Stimulated activated CD8-positive, alpha-beta memory T cell treated with anti-CD3 and anti-CD28 coated beads, Interleukin-12 subunit alpha, Interleukin-12 subunit beta, amount 100 ng/mL, for 4 hours (primary cell): ENCODE results near the gene PPME1.
"Not testable (repeated sequence)": the region's sequence is repeated elsewhere in the genome, so short reads cannot be mapped to it uniquely, and the experiment has no call there.

Experiments
- DNase-seq: peaks from one replicate; pipeline ENCODE4 v3.0.0-alpha.2; 2020; ENCODE audit warnings: low read depth

The PPME1 gene

GRCh38 chr11:74170694-74171629 is at the start of gene PPME1, which contains the start of gene C2CD3:
PPME1 (plus strand) TSS chr11:74171289; CDS start chr11:74171422, 133 bp downstream.
C2CD3 (minus strand) TSS chr11:74171002; CDS start chr11:74170792, 210 bp downstream.
- peak; percentile 97 for DNase-seq

GRCh38 chr11:74121804-74122203 is 49.3 kb upstream of the PPME1 start:
- no peak for DNase-seq

- no peak for DNase-seq
Measured at GRCh38 chr11:74123008-74123448, 48.1 kb upstream of the PPME1 start.

GRCh38 chr11:74129121-74129520 is 42.0 kb upstream of the PPME1 start:
- DNase-seq: not testable (repeated sequence)

- no peak for DNase-seq
Measured at GRCh38 chr11:74132833-74133232, 38.3 kb upstream of the PPME1 start.

DNA sequence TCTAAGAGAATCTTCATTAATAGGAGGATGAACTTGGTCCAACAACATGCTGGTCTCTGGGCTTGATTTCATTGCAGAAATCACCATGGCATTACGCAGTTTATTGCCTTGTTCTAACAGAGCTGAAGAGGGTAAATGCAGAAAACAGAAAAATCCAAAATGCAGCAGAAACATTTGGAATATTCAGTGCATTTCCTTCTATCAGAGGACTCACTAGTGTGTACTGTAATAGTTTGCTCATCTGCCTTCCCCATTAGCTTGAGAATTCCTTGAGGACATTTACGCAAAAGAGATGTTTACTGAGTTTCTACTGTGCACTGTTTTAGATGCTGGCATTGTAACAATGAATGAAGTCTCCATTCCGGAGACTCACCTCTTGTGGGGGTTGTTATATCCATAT is 37.7 kb upstream of the PPME1 start:
- no peak for DNase-seq

DNA sequence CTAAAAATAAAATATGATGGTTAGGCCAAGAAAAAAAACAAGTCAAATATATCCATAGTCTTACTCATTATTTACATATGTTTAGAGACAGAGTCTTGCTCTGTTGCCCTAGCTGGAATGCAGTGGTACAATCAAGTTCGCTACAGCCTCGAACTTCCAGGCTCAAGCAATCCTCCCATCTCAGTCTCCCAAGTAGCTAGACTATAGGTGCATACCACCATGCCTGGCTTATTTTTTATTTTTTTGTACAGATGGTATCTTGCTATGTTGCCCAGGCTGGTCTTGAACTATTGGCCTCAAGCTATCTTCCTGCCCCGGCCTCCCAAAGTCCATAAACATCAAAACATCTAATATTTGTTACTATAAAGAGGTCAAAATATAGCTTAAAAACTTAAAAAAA is 36.4 kb upstream of the PPME1 start:
- DNase-seq: no peak

DNA sequence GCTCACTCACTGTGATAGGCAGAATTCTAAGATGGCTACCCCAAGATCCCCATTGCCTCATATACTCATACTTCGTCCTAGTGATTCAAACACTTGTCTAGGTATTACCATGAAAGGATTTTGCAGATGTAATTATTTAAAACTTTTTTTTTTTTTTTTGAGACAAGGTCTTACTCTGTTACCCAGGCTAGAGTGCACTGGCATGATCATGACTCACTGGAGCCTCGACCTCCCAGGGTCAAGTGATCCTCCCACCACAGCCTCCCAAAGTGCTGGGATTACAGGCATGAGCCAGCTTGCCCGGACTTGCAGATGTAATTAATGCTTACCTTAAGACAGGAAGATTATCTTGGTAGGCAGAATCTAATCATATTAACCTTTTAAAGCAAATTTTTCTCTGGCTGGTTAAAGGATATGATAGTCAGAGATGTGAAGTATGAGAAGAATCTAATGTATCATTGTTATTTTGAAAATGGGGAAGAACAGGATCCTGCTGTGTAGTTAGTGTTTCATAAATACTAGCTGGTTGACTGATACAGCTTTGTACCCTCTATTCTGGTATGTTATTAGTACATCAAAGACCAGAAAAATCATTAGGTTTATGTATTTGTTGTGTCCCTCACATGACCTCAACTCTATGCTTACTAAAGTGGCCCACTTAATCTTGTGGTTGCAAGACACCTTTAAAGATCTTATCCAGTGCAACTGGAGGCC is 35.8 kb upstream of the PPME1 start:
- no peak for DNase-seq

DNA sequence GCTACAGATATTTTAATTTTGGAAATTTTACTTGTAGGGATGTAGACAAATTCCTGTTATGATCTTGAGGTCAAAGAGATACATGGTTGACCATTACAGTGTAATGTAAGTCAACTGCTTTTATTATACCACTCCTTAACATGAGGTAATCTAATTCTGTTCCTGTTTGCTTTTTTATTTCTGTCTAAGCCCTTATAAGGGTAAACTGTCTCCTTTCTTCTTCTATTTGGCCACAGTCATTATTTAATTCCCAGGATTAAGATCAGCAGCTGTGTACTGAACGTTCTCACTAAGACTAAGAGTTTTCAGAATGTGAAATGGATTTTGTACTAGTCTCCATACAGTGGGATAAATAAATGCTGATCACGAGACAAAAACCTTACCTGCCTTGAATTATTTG is 33.1 kb upstream of the PPME1 start:
- no peak for DNase-seq

DNA sequence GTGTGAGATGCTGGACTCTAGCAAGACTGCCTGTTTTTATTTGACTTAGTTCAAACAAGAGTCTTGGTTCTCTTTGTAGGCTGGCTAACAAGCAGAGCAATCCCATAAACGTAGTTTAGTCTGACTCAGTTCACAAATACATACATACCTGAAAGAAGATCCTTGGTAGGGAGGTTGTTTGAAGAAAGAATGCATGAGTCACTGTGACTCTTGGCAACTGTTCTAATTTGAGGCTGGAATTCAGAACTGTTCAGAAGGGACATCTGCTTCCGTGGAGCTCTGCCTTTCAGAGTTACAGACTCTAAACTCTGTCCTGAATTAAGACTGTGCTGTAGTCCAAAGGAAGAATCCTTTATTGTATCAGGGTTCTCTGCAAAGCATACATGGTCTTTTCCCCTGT is 32.5 kb upstream of the PPME1 start:
- DNase-seq: no peak

DNA sequence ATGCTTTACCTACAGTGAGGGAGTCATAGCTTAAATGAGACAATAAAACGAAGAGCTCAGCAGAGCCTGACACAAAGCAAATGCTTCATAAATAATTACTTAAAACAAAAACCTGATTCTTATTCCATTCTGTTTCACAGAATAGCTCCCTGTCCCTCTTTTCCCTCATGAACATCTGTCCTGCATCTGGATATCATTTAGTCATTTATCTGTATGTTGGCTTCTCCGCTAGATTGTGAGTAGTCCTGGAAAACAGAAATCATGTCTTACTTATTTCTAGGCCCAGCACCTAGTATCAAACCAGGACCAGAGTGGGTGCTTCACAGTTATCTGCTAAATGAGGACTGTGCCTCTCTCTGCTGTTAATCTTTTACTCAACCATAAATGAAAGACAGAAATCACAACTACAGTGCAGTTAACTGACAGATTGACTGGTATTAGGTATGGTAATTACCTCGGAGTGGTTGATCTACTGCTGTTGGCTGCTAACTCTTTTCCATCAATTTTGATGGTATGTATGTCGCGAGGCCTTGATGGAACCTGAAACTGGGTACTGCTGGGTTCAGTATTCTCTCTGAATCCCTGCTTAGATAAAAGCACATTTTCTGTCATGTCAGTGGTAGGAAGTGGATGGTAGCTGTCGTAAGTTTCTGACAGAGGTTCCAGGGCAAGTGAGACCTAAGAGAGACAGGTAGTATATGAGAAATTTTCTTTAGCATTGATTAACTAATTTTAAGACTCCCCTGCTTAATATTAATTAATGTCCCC is 31.8 kb upstream of the PPME1 start:
- no peak for DNase-seq

GRCh38 chr11:74139919-74140431 is 31.1 kb upstream of the PPME1 start:
- DNase-seq: not testable (repeated sequence)

DNA sequence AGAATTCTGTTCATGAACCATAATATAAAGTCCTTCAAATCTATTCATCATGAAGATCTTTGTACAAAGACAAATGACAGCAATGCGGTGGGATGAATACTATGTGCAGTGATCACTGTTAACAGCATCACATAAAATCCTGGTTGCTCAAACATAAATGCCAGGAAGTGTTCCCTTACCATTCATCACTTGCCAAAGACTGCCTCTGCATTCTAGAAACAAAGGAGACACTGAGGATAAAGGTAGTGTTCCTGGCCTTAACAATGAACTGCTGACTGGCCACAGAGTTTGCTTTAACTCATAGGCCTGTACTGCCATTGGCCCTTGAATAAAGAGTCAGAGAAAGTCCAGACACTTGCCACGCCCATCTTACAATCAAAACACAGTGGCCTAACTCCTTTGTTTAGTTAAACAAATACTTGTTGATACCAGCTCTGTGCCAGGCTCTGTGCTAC is 29.8 kb upstream of the PPME1 start:
- DNase-seq: no peak

- DNase-seq: no peak
Measured at GRCh38 chr11:74141908-74142307, 29.2 kb upstream of the PPME1 start.

DNA sequence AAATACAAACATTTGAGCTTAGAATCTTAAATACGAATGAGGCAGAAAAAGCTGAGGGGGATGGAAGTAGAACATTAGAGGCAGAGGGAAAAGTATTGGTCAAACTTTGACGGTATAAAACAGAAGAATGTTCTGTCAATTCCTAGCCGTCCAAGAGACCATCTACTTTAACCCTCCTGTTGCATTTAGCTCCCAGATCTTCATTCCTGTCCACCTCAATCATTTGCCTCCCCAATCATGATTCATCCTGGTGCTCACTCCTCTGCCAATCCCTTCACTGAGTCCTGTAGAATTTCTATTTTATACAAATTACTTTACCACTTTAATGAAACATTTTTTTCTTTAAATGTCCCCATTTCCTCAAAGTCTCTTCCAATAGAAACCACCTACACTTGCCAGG is 28.5 kb upstream of the PPME1 start:
- no peak for DNase-seq

DNA sequence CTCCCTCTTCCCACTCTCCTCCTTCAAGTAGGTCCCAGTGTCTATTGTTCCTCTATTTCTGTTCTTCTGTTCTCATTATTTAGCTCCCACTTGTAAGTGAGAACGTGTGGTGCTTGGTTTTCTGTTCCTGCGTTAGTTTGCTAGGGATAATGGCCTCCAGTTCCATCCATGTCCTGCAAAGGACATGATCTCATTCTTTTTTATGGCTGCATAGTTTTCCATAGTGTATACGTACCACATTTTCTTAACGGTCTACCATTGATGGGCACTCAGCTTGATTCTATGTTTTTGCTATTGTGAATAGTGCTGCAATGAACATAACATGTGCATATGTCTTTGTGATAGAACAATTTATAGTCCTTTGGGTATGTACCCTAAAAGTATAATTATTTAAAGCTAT is 26.5 kb upstream of the PPME1 start:
- DNase-seq: no peak

- DNase-seq: no peak
Measured at GRCh38 chr11:74147199-74147929, 23.7 kb upstream of the PPME1 start.

DNA sequence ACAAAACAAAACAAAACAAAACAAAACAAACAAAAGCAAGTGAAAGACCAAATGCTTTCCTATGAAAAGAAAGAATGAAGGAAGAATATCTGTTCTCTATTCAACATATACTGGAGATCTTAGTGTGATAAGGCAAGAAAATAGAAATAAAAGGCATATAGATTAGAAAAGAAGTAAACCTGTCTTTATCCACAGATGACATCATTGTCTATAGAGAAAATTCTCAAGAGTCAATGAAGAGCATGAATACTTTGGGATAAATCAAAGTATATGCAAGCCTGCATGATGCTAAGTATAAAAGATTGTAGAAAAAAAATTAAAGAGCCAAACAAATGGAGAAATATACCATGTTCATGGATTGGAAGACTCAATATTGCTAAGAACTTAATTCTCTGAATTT is 17.9 kb upstream of the PPME1 start:
- no peak for DNase-seq

- DNase-seq: no peak
Measured at GRCh38 chr11:74154620-74155281, 16.3 kb upstream of the PPME1 start.

DNA sequence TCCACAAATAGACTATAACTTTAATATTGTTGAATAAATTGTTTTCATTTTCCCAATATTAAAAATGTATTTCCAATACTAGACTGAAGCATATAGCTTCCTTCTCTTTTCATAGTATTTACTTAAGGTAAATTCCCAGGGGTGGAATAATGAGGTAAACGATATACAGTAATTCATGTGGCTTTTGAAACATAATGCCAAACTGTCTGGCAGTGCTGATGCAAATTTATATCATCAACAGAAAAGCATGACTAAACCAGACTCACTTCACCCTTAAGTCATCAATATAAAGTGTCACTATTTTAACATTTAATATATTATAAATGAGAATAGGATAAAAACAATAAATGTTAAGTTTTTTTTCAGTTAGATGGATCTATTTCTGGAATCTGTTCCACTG is 13.9 kb upstream of the PPME1 start:
- DNase-seq: no peak

- DNase-seq: no peak
Measured at GRCh38 chr11:74159642-74160041, 11.4 kb upstream of the PPME1 start.
